Erythroblast (primary cell): Measurements from ENCODE around the gene MAST4.

Experiments used
- DNase-seq, 2 experiments: peaks; one replicate each; lab custom pipeline; 2025; lab: John Stamatoyannopoulos, UW
- GATA1 ChIP-seq: IDR thresholded peaks from 2 replicates; pipeline ENCODE4 v1.6.1; 2011; ENCODE audit warnings: low read depth, mild to moderate bottlenecking, control low read depth, low read length, moderate library complexity
- POLR2A ChIP-seq: IDR thresholded peaks from 2 replicates; pipeline ENCODE4 v1.6.1; 2011; ENCODE audit warnings: mild to moderate bottlenecking, low read length

The MAST4 gene

GRCh38 chr5:67038817-67039603 is 442.8 kb downstream of the MAST4 start:
- DNase-seq: no peak

GRCh38 chr5:67042176-67043003 is 446.2 kb downstream of the MAST4 start:
- TF ChIP-seq GATA1: no peak
- TF ChIP-seq POLR2A: no peak
- no peak for DNase-seq

More at GRCh38 chr5:67038817-67039603, 442.8 kb downstream of the MAST4 start:
- TF ChIP-seq POLR2A: no peak
- no peak for TF ChIP-seq GATA1

- no peak for DNase-seq
- TF ChIP-seq GATA1: no peak
- no peak for TF ChIP-seq POLR2A
Observed at GRCh38 chr5:67043796-67044511, 447.8 kb downstream of the MAST4 start.

- TF ChIP-seq GATA1 (no peak), POLR2A (no peak)
- no peak for DNase-seq
Observed at GRCh38 chr5:67045816-67046740, 449.9 kb downstream of the MAST4 start.

- TF ChIP-seq POLR2A (no peak), GATA1 (no peak)
- no peak for DNase-seq
Observed at GRCh38 chr5:67047160-67047559, 451.0 kb downstream of the MAST4 start.

- no peak for DNase-seq
- TF ChIP-seq POLR2A (no peak), GATA1 (no peak)
Observed at GRCh38 chr5:67047616-67048015, 451.4 kb downstream of the MAST4 start.

- no peak for DNase-seq
- TF ChIP-seq GATA1 (no peak), POLR2A (no peak)
Observed at GRCh38 chr5:67050125-67050524, 453.9 kb downstream of the MAST4 start.

GRCh38 chr5:67050635-67051034 is 454.4 kb downstream of the MAST4 start:
- TF ChIP-seq POLR2A (no peak), GATA1 (no peak)
- DNase-seq: no peak

GRCh38 chr5:67051164-67051563 is 455.0 kb downstream of the MAST4 start:
- DNase-seq: no peak
- TF ChIP-seq POLR2A: no peak
- TF ChIP-seq GATA1: no peak

- TF ChIP-seq GATA1 (no peak), POLR2A (no peak)
- no peak for DNase-seq
Observed at GRCh38 chr5:67052034-67052433, 455.8 kb downstream of the MAST4 start.

- TF ChIP-seq GATA1 (no peak), POLR2A (no peak)
- DNase-seq: no peak
Observed at GRCh38 chr5:67053229-67053628, 457.0 kb downstream of the MAST4 start.

GRCh38 chr5:67058998-67059743 is 463.0 kb downstream of the MAST4 start:
- no peak for DNase-seq
- TF ChIP-seq POLR2A (no peak), GATA1 (no peak)
